ENCODE data around the gene TRIM65. TPM values are rescaled to one million over a fixed set of nuclear protein-coding genes. Genes with fewer than 3 reads are reported as not detected.
A peak's percentile ranks its signal among the peaks of the same experiment; 100 is the strongest.

Gene TRIM65
- total and polyA plus RNA-seq, 2 experiments from 2014 or later: 13.8 to 54.0 TPM

DNA sequence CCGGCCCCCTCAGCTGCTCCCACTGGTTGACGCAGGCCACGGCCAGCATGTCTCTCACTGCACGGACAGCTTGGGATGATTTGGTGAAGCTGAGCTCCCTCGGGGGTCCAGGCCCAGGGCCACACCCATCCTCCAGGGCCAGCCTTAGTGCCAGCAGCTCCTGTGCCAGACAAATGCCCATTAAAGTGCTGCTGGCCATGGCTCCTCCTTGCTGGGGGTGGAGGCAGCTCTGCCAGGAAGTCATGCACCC, 20.9 kb downstream of the TRIM65 start:
- no peak overlapping the region for H3K4me3 ChIP-seq
- Mint-ChIP-seq H3K27me3 (ENCODE audit: insufficient read depth, low read depth, poor library complexity) (peaks cover 40% of the 10 kb centered on the region), H3K27ac (no peak overlapping the region), H3K9me3 (no peaks in the 10 kb centered on the region), H3K4me1 (peaks cover 17% of the 10 kb centered on the region), H3K4me3 (no peak overlapping the region), H3K36me3 (ENCODE audit: low read depth) (no peaks in the 10 kb centered on the region; the same call in 2 of the 3 replicates)
- ATAC-seq (no peak), DNase-seq (ENCODE audit: low spot score) (no peak)
- peaks cover 37% of the 10 kb centered on the region for H3K27me3 ChIP-seq (ENCODE audit: insufficient read depth)
- no peaks in the 10 kb centered on the region for H4K20me1 ChIP-seq (replicated peaks; ENCODE audit: insufficient read depth)
- TF ChIP-seq STAT1 (IDR thresholded peaks at IDR 0.05; ENCODE audit: unreplicated experiment) (no peak), ZNF114 (CRISPR knock-in tag; IDR thresholded peaks at IDR 0.05) (no peak), JUNB (IDR thresholded peaks at IDR 0.05; ENCODE audit: unreplicated experiment) (no peak), EZH2phosphoT487 (IDR thresholded peaks at IDR 0.05; ENCODE audit: unreplicated experiment) (no peak), ZNF331 (CRISPR knock-in tag; IDR thresholded peaks at IDR 0.05; ENCODE audit: low read depth) (no peak), CREB1 (CRISPR knock-in tag; IDR thresholded peaks at IDR 0.05; ENCODE audit: low read depth) (no peak), REST (IDR thresholded peaks at IDR 0.05; ENCODE audit: unreplicated experiment) (no peak), EZH2 (IDR thresholded peaks at IDR 0.05; ENCODE audit: low read depth, unreplicated experiment) (no peak), NANOG (IDR thresholded peaks at IDR 0.05; ENCODE audit: borderline replicate concordance) (no peak), CTCF (conservative IDR thresholded peaks at IDR 0.05; ENCODE audit: low read depth in 2 of 2) (no peak)
- TF ChIP-seq, protein P1, sequence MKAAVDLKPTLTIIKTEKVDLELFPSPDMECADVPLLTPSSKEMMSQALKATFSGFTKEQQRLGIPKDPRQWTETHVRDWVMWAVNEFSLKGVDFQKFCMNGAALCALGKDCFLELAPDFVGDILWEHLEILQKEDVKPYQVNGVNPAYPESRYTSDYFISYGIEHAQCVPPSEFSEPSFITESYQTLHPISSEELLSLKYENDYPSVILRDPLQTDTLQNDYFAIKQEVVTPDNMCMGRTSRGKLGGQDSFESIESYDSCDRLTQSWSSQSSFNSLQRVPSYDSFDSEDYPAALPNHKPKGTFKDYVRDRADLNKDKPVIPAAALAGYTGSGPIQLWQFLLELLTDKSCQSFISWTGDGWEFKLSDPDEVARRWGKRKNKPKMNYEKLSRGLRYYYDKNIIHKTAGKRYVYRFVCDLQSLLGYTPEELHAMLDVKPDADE (IDR thresholded peaks at IDR 0.05): no peak
- TF ChIP-seq, protein P2, sequence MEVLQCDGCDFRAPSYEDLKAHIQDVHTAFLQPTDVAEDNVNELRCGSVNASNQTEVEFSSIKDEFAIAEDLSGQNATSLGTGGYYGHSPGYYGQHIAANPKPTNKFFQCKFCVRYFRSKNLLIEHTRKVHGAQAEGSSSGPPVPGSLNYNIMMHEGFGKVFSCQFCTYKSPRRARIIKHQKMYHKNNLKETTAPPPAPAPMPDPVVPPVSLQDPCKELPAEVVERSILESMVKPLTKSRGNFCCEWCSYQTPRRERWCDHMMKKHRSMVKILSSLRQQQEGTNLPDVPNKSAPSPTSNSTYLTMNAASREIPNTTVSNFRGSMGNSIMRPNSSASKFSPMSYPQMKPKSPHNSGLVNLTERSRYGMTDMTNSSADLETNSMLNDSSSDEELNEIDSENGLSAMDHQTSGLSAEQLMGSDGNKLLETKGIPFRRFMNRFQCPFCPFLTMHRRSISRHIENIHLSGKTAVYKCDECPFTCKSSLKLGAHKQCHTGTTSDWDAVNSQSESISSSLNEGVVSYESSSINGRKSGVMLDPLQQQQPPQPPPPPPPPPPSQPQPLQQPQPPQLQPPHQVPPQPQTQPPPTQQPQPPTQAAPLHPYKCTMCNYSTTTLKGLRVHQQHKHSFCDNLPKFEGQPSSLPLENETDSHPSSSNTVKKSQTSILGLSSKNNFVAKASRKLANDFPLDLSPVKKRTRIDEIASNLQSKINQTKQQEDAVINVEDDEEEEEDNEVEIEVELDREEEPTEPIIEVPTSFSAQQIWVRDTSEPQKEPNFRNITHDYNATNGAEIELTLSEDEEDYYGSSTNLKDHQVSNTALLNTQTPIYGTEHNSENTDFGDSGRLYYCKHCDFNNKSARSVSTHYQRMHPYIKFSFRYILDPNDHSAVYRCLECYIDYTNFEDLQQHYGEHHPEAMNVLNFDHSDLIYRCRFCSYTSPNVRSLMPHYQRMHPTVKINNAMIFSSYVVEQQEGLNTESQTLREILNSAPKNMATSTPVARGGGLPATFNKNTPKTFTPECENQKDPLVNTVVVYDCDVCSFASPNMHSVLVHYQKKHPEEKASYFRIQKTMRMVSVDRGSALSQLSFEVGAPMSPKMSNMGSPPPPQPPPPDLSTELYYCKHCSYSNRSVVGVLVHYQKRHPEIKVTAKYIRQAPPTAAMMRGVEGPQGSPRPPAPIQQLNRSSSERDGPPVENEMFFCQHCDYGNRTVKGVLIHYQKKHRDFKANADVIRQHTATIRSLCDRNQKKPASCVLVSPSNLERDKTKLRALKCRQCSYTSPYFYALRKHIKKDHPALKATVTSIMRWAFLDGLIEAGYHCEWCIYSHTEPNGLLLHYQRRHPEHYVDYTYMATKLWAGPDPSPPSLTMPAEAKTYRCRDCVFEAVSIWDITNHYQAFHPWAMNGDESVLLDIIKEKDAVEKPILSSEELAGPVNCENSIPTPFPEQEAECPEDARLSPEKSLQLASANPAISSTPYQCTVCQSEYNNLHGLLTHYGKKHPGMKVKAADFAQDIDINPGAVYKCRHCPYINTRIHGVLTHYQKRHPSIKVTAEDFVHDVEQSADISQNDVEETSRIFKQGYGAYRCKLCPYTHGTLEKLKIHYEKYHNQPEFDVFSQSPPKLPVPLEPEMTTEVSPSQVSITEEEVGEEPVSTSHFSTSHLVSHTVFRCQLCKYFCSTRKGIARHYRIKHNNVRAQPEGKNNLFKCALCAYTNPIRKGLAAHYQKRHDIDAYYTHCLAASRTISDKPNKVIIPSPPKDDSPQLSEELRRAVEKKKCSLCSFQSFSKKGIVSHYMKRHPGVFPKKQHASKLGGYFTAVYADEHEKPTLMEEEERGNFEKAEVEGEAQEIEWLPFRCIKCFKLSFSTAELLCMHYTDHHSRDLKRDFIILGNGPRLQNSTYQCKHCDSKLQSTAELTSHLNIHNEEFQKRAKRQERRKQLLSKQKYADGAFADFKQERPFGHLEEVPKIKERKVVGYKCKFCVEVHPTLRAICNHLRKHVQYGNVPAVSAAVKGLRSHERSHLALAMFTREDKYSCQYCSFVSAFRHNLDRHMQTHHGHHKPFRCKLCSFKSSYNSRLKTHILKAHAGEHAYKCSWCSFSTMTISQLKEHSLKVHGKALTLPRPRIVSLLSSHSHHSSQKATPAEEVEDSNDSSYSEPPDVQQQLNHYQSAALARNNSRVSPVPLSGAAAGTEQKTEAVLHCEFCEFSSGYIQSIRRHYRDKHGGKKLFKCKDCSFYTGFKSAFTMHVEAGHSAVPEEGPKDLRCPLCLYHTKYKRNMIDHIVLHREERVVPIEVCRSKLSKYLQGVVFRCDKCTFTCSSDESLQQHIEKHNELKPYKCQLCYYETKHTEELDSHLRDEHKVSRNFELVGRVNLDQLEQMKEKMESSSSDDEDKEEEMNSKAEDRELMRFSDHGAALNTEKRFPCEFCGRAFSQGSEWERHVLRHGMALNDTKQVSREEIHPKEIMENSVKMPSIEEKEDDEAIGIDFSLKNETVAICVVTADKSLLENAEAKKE (CRISPR knock-in tag; IDR thresholded peaks at IDR 0.05): no peak
- H3K79me2 ChIP-seq (replicated peaks; ENCODE audit: insufficient read depth): no peaks in the 10 kb centered on the region
- no peak overlapping the region for H3K27ac ChIP-seq (ENCODE audit: low read depth)
- H3K4me2 ChIP-seq: peak overlapping the region; percentile 97; the same call in 1 of the 2 replicates
- no peaks in the 10 kb centered on the region for H3K9me2 ChIP-seq (ENCODE audit: insufficient read depth)
- H3K4me1 ChIP-seq (ENCODE audit: insufficient read depth): peaks cover 16% of the 10 kb centered on the region; the same call in 1 of the 2 replicates
- H3F3A ChIP-seq (replicated peaks; ENCODE audit: low read depth): peaks cover 29% of the 10 kb centered on the region
- H2AFZ ChIP-seq: 0 out of 2 replicates have a peak overlapping the region, but pooled peaks have one; percentile 99
- H3K36me3 ChIP-seq (ENCODE audit: insufficient read depth): no peaks in the 10 kb centered on the region
